Measurements from ENCODE around the gene DNAJC28.
"Not testable (repeated sequence)": the region's sequence is repeated elsewhere in the genome, so short reads cannot be mapped to it uniquely, and the experiment has no call there.

Gene DNAJC28

DNA sequence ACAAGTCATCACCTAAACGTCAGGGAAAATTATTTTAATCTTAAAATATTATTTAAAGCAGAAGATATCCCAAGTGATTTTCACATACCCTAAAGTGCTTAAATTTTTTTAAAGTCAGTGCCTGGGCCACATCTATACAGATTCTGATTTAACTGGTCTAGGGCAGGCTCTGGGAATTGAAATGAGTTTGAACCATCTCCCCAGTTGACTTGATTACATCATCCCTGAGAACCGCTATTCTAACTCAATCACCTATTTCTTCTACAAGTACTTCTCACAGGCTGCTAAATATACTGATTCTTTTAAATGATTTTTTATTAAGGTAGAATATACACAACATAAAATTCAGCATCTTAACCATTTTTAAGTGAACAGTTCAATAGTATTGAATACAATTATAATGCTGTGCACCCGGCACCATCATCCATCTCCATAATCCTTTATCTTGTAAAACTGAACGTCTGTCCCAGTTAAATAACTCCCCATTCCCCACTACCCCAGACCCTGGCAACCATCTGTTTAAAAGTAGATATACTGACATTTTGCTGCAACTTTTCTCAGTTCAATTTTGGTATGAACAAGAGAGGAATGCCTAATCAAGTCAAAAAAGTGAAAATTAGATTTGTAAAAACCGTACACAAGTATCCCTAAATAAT, 30.9 kb upstream of the DNAJC28 start:
- TF ChIP-seq, protein P1, sequence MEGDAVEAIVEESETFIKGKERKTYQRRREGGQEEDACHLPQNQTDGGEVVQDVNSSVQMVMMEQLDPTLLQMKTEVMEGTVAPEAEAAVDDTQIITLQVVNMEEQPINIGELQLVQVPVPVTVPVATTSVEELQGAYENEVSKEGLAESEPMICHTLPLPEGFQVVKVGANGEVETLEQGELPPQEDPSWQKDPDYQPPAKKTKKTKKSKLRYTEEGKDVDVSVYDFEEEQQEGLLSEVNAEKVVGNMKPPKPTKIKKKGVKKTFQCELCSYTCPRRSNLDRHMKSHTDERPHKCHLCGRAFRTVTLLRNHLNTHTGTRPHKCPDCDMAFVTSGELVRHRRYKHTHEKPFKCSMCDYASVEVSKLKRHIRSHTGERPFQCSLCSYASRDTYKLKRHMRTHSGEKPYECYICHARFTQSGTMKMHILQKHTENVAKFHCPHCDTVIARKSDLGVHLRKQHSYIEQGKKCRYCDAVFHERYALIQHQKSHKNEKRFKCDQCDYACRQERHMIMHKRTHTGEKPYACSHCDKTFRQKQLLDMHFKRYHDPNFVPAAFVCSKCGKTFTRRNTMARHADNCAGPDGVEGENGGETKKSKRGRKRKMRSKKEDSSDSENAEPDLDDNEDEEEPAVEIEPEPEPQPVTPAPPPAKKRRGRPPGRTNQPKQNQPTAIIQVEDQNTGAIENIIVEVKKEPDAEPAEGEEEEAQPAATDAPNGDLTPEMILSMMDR (IDR thresholded peaks at IDR 0.05; ENCODE audit: low read depth, low read length) = no peak
- no peak overlapping the region for H3K4me3 ChIP-seq (ENCODE audit: low read depth, low read length)

DNA sequence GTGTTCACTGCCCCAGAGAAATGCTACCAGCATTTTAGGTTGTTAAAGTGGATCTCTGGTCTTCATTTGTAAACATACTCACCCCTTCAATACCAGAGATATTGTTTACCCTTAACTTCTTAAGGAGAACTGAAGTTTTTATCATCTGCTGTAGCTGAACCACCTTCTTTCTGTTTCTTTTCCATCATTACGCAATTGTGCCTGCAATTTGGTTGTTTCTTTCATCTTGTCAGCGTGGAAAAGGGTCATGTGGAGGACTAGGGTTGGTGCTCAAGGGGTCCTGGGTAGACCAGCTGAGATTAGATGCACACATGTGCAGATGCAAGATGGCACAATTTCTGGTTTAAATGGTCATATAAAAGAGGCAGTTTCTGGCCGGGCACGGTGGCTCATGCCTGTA, 27.4 kb upstream of the DNAJC28 start:
- TF ChIP-seq, protein P1 (IDR thresholded peaks at IDR 0.05; ENCODE audit: low read depth, low read length) = no peak
- no peak overlapping the region for H3K4me3 ChIP-seq (ENCODE audit: low read depth, low read length)

DNA sequence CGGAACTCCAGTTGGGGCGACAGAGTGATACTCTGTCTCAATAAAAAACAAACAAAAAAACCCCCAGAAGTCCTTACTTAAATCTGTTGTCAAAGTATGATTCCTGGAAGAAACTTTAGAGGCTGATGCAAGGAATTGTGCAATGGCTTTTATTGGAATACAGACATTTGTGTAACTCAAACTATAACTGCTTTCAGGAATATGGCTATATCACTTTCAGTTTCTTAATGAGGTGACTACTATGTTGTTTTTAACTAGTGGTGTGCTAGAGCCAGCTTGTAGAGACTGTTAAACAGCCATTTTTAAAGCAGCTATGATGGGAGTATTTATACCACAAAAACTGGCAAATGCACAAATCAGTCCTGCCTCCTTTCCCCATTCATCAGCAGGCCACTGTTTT, 22.7 kb upstream of the DNAJC28 start:
- TF ChIP-seq, protein P1 (IDR thresholded peaks at IDR 0.05; ENCODE audit: low read depth, low read length) = no peak
- no peak overlapping the region for H3K4me3 ChIP-seq (ENCODE audit: low read depth, low read length)

DNA sequence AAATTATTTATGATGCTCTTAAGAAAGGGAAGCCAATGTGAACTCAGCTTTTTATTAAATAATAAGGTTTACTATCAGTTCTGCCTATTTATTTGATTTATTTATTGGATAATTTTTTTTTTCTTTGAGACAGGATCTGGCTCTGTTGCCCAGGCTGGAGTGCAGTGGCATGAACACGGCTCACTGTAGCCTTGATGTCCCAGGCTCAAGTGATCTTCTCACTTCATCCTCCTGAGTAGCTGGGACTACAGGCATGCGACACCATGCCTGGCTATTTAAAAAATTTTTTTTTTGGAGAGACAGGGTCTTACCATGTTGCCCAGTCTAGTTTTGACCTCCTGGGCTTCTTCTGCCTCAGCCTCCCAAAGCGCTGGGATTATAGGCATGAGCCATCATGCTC, 21.0 kb upstream of the DNAJC28 start:
- no peak overlapping the region for H3K4me3 ChIP-seq (ENCODE audit: low read depth, low read length)
- TF ChIP-seq, protein P1 (IDR thresholded peaks at IDR 0.05; ENCODE audit: low read depth, low read length) = no peak

DNA sequence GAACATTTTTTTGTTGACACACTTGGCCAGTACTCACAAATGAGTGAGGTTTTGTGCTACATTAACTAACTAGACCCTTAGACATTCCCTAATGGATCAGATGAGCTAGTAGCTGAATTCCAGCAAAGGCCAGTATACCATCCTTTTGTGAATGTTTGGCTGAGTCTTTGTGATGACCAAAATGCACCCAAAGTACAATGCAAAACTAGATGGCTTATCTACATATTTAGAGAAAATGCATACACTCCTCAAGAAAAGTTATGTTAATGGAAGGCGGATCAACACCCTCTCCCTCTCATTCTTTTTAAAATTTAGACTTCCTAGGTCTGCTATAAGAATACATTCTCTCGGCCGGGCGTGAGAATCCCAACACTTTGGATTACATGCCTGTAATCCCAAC, 20.1 kb upstream of the DNAJC28 start:
- H3K4me3 ChIP-seq (ENCODE audit: low read depth, low read length) = no peak overlapping the region
- TF ChIP-seq, protein P1 (IDR thresholded peaks at IDR 0.05; ENCODE audit: low read depth, low read length) = no peak

DNA sequence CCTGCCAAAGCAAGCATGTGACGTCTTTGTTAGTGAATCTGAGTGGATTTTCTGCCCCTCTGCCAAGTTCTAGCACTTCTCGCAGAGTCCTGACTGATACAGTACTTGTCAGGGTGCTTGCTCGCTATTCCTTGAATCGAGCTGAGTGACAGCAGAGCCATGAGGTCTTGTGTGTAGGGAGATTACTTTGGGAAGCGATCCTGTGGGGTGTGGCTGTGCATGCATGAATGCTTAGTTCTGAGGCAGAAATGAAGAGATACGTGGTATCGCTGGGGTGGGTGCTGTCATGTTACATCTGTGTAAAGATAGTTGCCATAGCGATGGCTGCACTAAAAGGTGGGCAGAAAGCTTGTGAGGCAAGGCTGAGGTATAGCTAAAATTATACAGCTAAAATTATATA, 19.3 kb upstream of the DNAJC28 start:
- H3K4me3 ChIP-seq (ENCODE audit: low read depth, low read length) = no peak overlapping the region

DNA sequence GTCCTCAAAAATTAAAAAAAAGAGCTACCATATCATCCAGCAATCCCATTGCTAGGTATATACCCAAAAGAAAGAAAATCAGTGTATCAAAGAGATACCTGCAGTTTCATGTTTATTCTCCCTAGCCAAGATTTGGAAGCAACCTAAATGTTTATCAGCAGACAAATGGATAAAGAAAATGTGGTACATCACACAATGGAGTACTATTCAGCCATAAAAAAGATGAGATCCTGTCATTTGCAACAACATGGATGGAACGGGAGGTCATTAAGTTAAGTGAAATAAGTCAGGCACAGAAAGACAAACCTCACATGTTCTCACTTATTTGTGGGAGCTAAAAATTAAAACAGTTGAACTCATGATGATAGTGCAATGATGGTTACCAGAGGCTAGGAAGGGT, 15.5 kb upstream of the DNAJC28 start:
- not testable (repeated sequence) for H3K4me3 ChIP-seq (ENCODE audit: low read depth, low read length)

More for the DNA sequence above, 19.3 kb upstream of the DNAJC28 start:
- TF ChIP-seq, protein P1 (IDR thresholded peaks at IDR 0.05; ENCODE audit: low read depth, low read length) = no peak

DNA sequence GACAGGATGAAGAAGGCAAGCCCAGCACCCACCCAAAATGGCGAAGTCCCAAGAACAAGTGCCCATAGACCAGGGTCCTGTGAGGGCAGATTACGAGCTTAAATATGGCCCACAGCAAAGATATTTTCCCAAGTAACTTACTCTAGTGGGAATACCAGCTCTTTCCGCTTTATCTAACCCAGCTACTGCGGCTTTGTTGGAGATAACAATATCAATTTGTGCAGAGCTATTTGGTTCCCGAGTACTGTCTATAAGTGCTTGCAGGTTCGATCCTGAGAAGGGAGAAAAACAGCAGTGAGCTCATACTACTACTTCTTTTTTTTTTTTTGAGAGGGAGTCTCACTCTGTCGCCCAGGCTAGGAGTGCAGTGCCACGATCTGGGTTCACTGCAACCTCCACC, 14.3 kb upstream of the DNAJC28 start:
- TF ChIP-seq, protein P1 (IDR thresholded peaks at IDR 0.05; ENCODE audit: low read depth, low read length) = no peak
- no peak overlapping the region for H3K4me3 ChIP-seq (ENCODE audit: low read depth, low read length)

Measured in WI38 (cell line).